Endothelial cell of umbilical vein (primary cell): Measurements from ENCODE around the gene TMEM94. TPM values are rescaled to one million over a fixed set of nuclear protein-coding genes. Genes with fewer than 3 reads are reported as not detected.

Source experiments
- BruUV-seq: library from RNA; stranded (reverse); fragments of 400-500 nt; replicated peaks from 2 replicates; lab custom pipeline; 2021; lab: Mats Ljungman, UMichigan
- CTCF ChIA-PET: fragments of 300-600, 350-600 bp; sonication (Branson Sonifier 250); formaldehyde crosslinking; loops from one replicate; lab custom pipeline; 2021; ENCODE audit warnings: antibody characterized with exemption, inconsistent platforms; lab: Charles Lee
- POLR2A ChIA-PET: fragments of 300-600, 350-600 bp; sonication (Branson Sonifier 250); formaldehyde crosslinking; loops from one replicate; lab custom pipeline; 2021; ENCODE audit warnings: antibody characterized with exemption, inconsistent platforms; lab: Charles Lee
- DNase-seq: peaks from one replicate; pipeline ENCODE4 v3.0.0-alpha.2; 2011; ENCODE audit warnings: low read depth, low spot score
- FAIRE-seq: peaks from 2 replicates; lab custom pipeline; 2011; peaks lifted over from hg19 to GRCh38; lab: Jason Lieb, UNC
- H2AFZ ChIP-seq: 2 replicates; pipeline ENCODE4 v1.6.0; 2012; ENCODE audit warnings: low read depth, low read length, control low read depth, inconsistent platforms
- H3K27ac ChIP-seq: 2 replicates; pipeline ENCODE4 v1.5.1; 2011; ENCODE audit warnings: low read depth, mild to moderate bottlenecking, control low read depth, low read length, moderate library complexity; ENCODE audit not compliant: insufficient read depth
- H3K27me3 ChIP-seq, 2 experiments: 2 replicates each; pipeline versions ENCODE4 v1.6.0 to v1.6.1; 2011; ENCODE audit warnings: low read length in 2 of 2, mixed read lengths in 1 of 2; ENCODE audit not compliant: control insufficient read depth in 2 of 2, insufficient read depth in 2 of 2
- H3K36me3 ChIP-seq, 2 experiments: 2 replicates in 1 of 2; 3 replicates in 1 of 2; pipeline ENCODE4 v1.5.1; 2011; ENCODE audit warnings: low read length in 2 of 2, mild to moderate bottlenecking in 1 of 2, moderate library complexity in 1 of 2; ENCODE audit not compliant: control insufficient read depth in 2 of 2, insufficient read depth in 2 of 2; ENCODE audit errors: extremely low read depth in 1 of 2
- H3K4me1 ChIP-seq: 3 replicates; pipeline ENCODE4 v1.5.1; 2011; ENCODE audit warnings: mild to moderate bottlenecking, low read length; ENCODE audit not compliant: control insufficient read depth, insufficient read depth; ENCODE audit errors: extremely low read depth
- H3K4me2 ChIP-seq: 2 replicates; pipeline ENCODE4 v1.6.1; 2011; ENCODE audit warnings: low read length, control low read depth, mixed read lengths; ENCODE audit not compliant: insufficient read depth
- H3K4me3 ChIP-seq, 3 experiments: fragments of 200-600 bp in 1 of 3; sonication (generic), shearing (Covaris generic) in 1 of 3; replicated peaks in 1 of 3; 2 replicates each; pipeline ENCODE4 v1.5.1; 2011 to 2016; ENCODE audit warnings: control low read depth in 3 of 3, low read length in 3 of 3, mild to moderate bottlenecking in 2 of 3, inconsistent platforms in 1 of 3, low read depth in 1 of 3, moderate library complexity in 1 of 3; ENCODE audit not compliant: insufficient read depth in 1 of 3
- H3K79me2 ChIP-seq: 2 replicates; pipeline ENCODE4 v1.6.0; 2012; ENCODE audit warnings: low read length, inconsistent platforms; ENCODE audit not compliant: control insufficient read depth, insufficient read depth
- H3K9ac ChIP-seq: replicated peaks from 2 replicates; pipeline ENCODE3; 2011; ENCODE audit warnings: low read length, control low read depth; ENCODE audit not compliant: insufficient read depth; ENCODE audit errors: extremely low read depth
- H3K9me1 ChIP-seq: replicated peaks from 3 replicates; pipeline ENCODE4 v1.6.0; 2011; ENCODE audit warnings: mild to moderate bottlenecking, low read length; ENCODE audit not compliant: control insufficient read depth, insufficient read depth; ENCODE audit errors: extremely low read depth
- H3K9me3 ChIP-seq: replicated peaks from 2 replicates; pipeline ENCODE4 v1.5.1; 2012; ENCODE audit warnings: low read length, inconsistent platforms; ENCODE audit not compliant: control insufficient read depth, insufficient read depth
- H4K20me1 ChIP-seq: replicated peaks from 2 replicates; pipeline ENCODE3; 2011; ENCODE audit warnings: mild to moderate bottlenecking, low read length; ENCODE audit not compliant: control insufficient read depth, insufficient read depth; ENCODE audit errors: extremely low read depth
- EZH2 ChIP-seq: IDR thresholded peaks from 2 replicates; pipeline ENCODE4 v1.6.1; 2012; ENCODE audit warnings: borderline replicate concordance, low read depth, mild to moderate bottlenecking, moderate library complexity, low read length, inconsistent platforms; ENCODE audit not compliant: severe bottlenecking
- FOS ChIP-seq: IDR thresholded peaks from 2 replicates; pipeline ENCODE4 v1.6.1; 2011; ENCODE audit warnings: mild to moderate bottlenecking, low read length, moderate library complexity, borderline replicate concordance; ENCODE audit not compliant: insufficient read depth
- GATA2 ChIP-seq: IDR thresholded peaks from 2 replicates; pipeline ENCODE4 v1.7.0; 2011; ENCODE audit warnings: low read depth, mild to moderate bottlenecking, moderate library complexity, mixed read lengths, low read length; ENCODE audit not compliant: insufficient read length, insufficient read depth
- JUN ChIP-seq: IDR thresholded peaks from 2 replicates; pipeline ENCODE4 v1.6.1; 2011; ENCODE audit warnings: borderline replicate concordance, low read depth; ENCODE audit not compliant: insufficient read length, insufficient read depth
- MYC ChIP-seq: IDR thresholded peaks from one replicate; pipeline ENCODE4 v1.6.1; 2011; ENCODE audit warnings: mild to moderate bottlenecking, low read depth, low read length
- POLR2A ChIP-seq: IDR thresholded peaks from 2 replicates; pipeline ENCODE4 v1.6.1; 2012; ENCODE audit warnings: low read depth, mild to moderate bottlenecking, control low read depth, low read length
- POLR2AphosphoS5 ChIP-seq: IDR thresholded peaks from 2 replicates; pipeline ENCODE4 v1.6.1; 2012; ENCODE audit warnings: low read depth, mild to moderate bottlenecking, control low read depth, low read length, moderate library complexity; ENCODE audit not compliant: insufficient read depth
- dilution Hi-C: fragments of 300-500 bp; cut with MboI; formaldehyde crosslinking; loops from one replicate; pipeline ENCODE4 v1.15.0; 2019; ENCODE audit warnings: low sequenced_read_pairs; ENCODE audit not compliant: extremely low pct_ligation_motif_present
- intact Hi-C: fragments of 100-400 bp; cut with micrococcal nuclease; formaldehyde crosslinking; loops from one replicate; pipeline ENCODE4 v1.10.0; 2022
- polyA plus RNA-seq, 4 experiments: library from polyadenylated mRNA; depleted of rRNA in 3 of 4; stranded (reverse) in 3 of 4; unstranded in 1 of 4; fragments of >200 nt; gene quantifications; 2 replicates each; pipeline versions ENCODE4 v1.2.1 to v1.2.3, GENCODE V29; 2011 to 2012; ENCODE audit warnings: missing spikeins in 1 of 4
- total RNA-seq: library from RNA; stranded (reverse); gene quantifications from 2 replicates; pipeline ENCODE4 v1.2.3, GENCODE V29; 2021
- TF ChIP-seq, protein P1 (sequence below): IDR thresholded peaks from 2 replicates; pipeline ENCODE4 v1.6.1; 2011; ENCODE audit not compliant: insufficient read depth, insufficient read length
- TF ChIP-seq, protein P2 (sequence below), 2 donors: IDR thresholded peaks; 1 replicate in 1 of 2; 2 replicates in 1 of 2; pipeline ENCODE4 v1.5.1; 2011; ENCODE audit warnings: low read length in 2 of 2, mild to moderate bottlenecking in 2 of 2, moderate library complexity in 2 of 2, control low read depth in 1 of 2, inconsistent platforms in 1 of 2, low read depth in 1 of 2; ENCODE audit not compliant: insufficient read depth in 1 of 2; ENCODE audit errors: extremely low read depth in 1 of 2

The TMEM94 gene
- total and polyA plus RNA-seq, 2 donors (not counting 3 experiments of a cell fraction or from before 2014, with no cell fraction given): 69.2 to 75.9 TPM

DNA sequence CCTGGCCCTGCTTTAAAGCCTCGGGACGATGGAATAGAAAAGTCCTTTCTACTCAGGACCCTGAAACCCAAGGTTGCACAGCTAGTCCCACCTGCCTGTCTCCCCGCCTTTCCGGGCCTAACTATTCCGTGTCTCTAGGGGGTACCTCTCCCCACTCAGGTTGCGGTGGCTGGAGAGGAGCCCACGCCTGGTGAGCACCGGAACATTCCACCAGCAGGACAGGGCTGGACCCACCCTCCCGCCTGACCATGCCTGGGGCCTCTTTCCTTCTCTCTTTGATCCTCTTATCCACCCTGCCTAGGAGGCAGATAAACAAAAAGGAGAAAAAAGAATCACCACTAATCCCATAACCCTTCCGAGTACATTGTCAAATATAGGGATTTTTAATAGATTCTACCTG is 79.9 kb downstream of the TMEM94 start:
- no peak overlapping the region for H3K4me2 ChIP-seq
- no peak overlapping the region for H2AFZ ChIP-seq
- POLR2A ChIA-PET: no interaction called here
- H3K27ac ChIP-seq: no peak overlapping the region
- H3K4me1 ChIP-seq: no peaks in the 10 kb centered on the region
- DNase-seq (no peak), FAIRE-seq (no peak)
- TF ChIP-seq EZH2: no peak
- no peak for TF ChIP-seq MYC
- TF ChIP-seq, protein P1, sequence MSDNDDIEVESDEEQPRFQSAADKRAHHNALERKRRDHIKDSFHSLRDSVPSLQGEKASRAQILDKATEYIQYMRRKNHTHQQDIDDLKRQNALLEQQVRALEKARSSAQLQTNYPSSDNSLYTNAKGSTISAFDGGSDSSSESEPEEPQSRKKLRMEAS: no peak
- no peak for TF ChIP-seq GATA2
- TF ChIP-seq POLR2A: no peak
- no peak for TF ChIP-seq FOS
- TF ChIP-seq, protein P2, sequence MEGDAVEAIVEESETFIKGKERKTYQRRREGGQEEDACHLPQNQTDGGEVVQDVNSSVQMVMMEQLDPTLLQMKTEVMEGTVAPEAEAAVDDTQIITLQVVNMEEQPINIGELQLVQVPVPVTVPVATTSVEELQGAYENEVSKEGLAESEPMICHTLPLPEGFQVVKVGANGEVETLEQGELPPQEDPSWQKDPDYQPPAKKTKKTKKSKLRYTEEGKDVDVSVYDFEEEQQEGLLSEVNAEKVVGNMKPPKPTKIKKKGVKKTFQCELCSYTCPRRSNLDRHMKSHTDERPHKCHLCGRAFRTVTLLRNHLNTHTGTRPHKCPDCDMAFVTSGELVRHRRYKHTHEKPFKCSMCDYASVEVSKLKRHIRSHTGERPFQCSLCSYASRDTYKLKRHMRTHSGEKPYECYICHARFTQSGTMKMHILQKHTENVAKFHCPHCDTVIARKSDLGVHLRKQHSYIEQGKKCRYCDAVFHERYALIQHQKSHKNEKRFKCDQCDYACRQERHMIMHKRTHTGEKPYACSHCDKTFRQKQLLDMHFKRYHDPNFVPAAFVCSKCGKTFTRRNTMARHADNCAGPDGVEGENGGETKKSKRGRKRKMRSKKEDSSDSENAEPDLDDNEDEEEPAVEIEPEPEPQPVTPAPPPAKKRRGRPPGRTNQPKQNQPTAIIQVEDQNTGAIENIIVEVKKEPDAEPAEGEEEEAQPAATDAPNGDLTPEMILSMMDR (IDR thresholded peaks at IDR 0.05; ENCODE audit: extremely low read depth in 1 of 2, insufficient read depth in 1 of 2, low read depth in 1 of 2, low read length in 2 of 2): no peak
- no peak for TF ChIP-seq POLR2AphosphoS5
- TF ChIP-seq JUN: no peak
- dilution Hi-C loops (no loop called here), intact Hi-C loops (no loop called here)
- no peaks in the 10 kb centered on the region for H4K20me1 ChIP-seq
- H3K9ac ChIP-seq: no peak overlapping the region
- CTCF ChIA-PET: no interaction called here
- no peak overlapping the region for H3K4me3 ChIP-seq
- no peaks in the 10 kb centered on the region for H3K27me3 ChIP-seq
- no TSS peak for BruUV-seq
- no peaks in the 10 kb centered on the region for H3K9me3 ChIP-seq
- no peaks in the 10 kb centered on the region for H3K36me3 ChIP-seq
- no peaks in the 10 kb centered on the region for H3K79me2 ChIP-seq
- H3K9me1 ChIP-seq: no peaks in the 10 kb centered on the region
